A204.1 (cell line): ENCODE data around the gene KRTAP4-4.

Experiments used
- FAIRE-seq: peaks from 2 replicates; lab custom pipeline; 2012; peaks lifted over from hg19 to GRCh38; lab: Jason Lieb, UNC

The KRTAP4-4 gene

DNA sequence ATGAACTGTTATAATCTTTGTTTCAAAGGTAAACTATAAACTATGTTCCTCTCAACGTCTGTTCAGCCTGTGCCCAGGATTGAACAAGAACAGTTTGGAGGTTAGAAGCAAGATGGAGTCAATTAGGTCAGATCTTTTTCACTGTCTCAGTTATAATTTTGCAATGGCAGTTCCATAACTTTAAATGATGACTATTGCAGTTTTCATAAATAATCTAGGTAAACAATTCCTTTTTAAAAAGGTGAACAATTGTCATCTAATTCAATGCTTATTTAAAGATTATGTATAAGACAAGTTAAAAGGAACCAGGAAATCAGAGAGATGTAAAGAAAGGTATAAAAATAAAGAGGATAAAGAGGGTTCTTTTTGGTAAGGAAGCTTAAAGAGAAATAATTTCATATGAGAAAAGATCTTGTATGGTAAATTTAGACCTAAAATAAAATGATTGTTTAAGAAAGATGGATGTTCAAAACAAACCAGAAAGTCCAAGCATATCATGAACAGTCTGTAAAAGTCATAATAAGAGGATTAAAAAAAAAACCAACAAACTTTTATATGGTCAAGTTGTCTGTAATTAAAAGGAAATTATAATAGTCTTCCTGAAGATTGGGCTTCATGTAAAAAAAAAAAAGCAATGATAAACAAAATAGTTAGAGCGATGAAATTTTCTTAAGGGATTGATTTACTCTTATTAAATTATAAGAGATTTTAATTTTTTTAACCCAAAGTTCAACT, 49.2 kb downstream of the KRTAP4-4 start:
- peak; percentile 77 for FAIRE-seq
